Esophagus squamous epithelium (tissue), 4 donors: ENCODE measurements around the gene ZNF407.

Source experiments
- CTCF ChIP-seq, 6 experiments: fragments of 450-650 bp in 4 of 6; fragments of 200-600 bp in 2 of 6; sonication (generic) in 2 of 6; IDR thresholded peaks; one replicate each; pipeline ENCODE4 v1.5.1; 2016 to 2019; ENCODE audit warnings: antibody characterized with exemption in 6 of 6, mild to moderate bottlenecking in 4 of 6, moderate library complexity in 4 of 6
- POLR2A ChIP-seq, 4 donors: fragments of 450-650 bp; IDR thresholded peaks; one replicate each; pipeline ENCODE4 v1.6.1; 2017; ENCODE audit warnings: antibody characterized with exemption in 4 of 4, mild to moderate bottlenecking in 4 of 4, moderate library complexity in 3 of 4

DNA sequence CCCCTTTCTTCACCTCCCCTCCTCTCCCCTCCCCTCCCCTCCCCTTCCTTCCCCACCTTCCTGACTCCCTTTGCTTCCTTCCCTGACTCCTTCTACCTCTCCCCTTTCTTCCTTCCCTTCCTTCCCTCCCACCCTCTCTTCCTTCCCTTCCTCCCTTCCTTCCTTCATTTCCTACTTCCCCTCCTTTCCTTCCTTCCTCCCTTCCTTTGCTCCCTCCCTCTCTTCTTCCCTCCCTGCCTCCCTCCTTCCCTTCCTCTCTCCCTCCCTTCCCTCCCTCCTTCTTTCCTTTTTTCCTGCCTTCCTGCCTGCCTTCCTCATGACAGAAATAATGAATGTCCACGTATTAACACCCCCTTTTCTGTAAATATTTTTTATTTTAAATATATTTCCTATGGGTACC, 260.2 kb downstream of the ZNF407 start:
- TF ChIP-seq CTCF (IDR thresholded peaks at IDR 0.05) (no peak), POLR2A (IDR thresholded peaks at IDR 0.05) (no peak)
